Prostate gland (tissue), 2 donors: ENCODE measurements around the gene ANKRD6.

Experiments used
- CTCF ChIP-seq, 4 experiments: fragments of 200-600 bp in 2 of 4; fragments of 450-650 bp in 2 of 4; sonication (generic) in 2 of 4; IDR thresholded peaks; 1 replicate in 3 of 4; 2 replicates in 1 of 4; pipeline ENCODE4 v1.5.1; 2016 to 2019; ENCODE audit warnings: antibody characterized with exemption in 4 of 4, mild to moderate bottlenecking in 2 of 4, moderate library complexity in 2 of 4
- POLR2A ChIP-seq: fragments of 450-650 bp; IDR thresholded peaks from one replicate; pipeline ENCODE4 v1.6.1; 2016; ENCODE audit warnings: antibody characterized with exemption, mild to moderate bottlenecking
- POLR2AphosphoS5 ChIP-seq: sonication (generic); formaldehyde crosslinking; IDR thresholded peaks from one replicate; pipeline ENCODE4 v1.6.1; 2017; ENCODE audit warnings: antibody characterized with exemption

GRCh38 chr6:89414215-89414614 is 18.7 kb upstream of the ANKRD6 start:
- TF ChIP-seq CTCF (IDR thresholded peaks at IDR 0.05) (no peak), POLR2A (no peak), POLR2AphosphoS5 (no peak)
